ENCODE results near the gene MRPS14. TPM values are rescaled to one million over a fixed set of nuclear protein-coding genes. Genes with fewer than 3 reads are reported as not detected.

The MRPS14 gene
- total RNA-seq, 4 donors from 2014 or later = 6.4 to 50.3 (median 35.3) TPM

DNA sequence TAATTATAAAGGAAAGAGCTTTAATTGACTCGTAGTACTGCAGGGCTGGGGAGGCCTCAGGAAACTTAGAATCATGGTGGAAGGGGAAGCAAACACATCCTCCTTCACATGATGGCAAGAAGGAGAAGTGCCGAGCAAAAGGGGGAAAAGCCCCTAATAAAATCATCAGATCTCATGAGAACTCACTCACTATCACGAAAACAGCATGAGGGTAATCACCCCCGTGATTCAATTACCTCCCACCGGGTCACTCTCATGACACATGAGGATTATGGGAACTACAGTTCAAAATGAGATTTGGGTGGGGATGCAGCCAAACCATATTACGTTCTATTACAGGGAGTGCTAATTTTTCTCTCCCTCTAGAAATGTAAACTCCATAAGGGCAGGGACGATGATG is 14.2 kb upstream of the MRPS14 start:
- intact Hi-C loops (cut with DNase I; ENCODE audit: low total_unique reads) = loop anchor here (10.0 kb wide), 1 partner anchor 87 kb away; no protein-coding TSS in a partner anchor
- DNase-seq = no peak
- H3K27ac ChIP-seq = no peak overlapping the region
- no peaks in the 10 kb centered on the region for H3K36me3 ChIP-seq
- no peaks in the 10 kb centered on the region for H3K4me1 ChIP-seq
- no peak overlapping the region for H3K4me3 ChIP-seq
- TF ChIP-seq, protein P1, sequence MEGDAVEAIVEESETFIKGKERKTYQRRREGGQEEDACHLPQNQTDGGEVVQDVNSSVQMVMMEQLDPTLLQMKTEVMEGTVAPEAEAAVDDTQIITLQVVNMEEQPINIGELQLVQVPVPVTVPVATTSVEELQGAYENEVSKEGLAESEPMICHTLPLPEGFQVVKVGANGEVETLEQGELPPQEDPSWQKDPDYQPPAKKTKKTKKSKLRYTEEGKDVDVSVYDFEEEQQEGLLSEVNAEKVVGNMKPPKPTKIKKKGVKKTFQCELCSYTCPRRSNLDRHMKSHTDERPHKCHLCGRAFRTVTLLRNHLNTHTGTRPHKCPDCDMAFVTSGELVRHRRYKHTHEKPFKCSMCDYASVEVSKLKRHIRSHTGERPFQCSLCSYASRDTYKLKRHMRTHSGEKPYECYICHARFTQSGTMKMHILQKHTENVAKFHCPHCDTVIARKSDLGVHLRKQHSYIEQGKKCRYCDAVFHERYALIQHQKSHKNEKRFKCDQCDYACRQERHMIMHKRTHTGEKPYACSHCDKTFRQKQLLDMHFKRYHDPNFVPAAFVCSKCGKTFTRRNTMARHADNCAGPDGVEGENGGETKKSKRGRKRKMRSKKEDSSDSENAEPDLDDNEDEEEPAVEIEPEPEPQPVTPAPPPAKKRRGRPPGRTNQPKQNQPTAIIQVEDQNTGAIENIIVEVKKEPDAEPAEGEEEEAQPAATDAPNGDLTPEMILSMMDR (IDR thresholded peaks at IDR 0.05) = no peak
- TF ChIP-seq POLR2A (IDR thresholded peaks at IDR 0.05) = no peak
- H3K9me3 ChIP-seq = no peaks in the 10 kb centered on the region
- no peaks in the 10 kb centered on the region for H3K27me3 ChIP-seq

DNA sequence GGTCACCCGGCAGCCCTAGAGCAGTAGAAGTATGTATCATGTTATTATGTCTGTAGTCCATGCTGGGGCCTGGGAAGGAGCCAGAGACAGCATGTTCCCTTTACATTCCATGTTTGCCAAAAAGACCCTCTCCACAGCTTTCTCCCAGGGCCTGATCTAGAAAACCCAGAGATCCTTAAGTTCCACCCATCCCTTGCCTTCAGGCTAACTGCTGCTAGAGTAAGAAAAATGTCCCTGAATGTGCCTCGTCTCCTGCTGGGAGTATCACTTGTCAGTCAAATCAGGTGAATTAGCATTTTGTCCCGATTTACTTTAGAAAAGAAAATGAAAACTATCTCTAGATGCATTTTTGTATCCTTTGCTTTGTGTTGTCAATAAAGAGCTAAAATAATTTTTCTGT is 13.3 kb upstream of the MRPS14 start:
- H3K4me1 ChIP-seq = no peaks in the 10 kb centered on the region
- TF ChIP-seq POLR2A (IDR thresholded peaks at IDR 0.05) = no peak
- TF ChIP-seq, protein P1 (IDR thresholded peaks at IDR 0.05) = no peak
- no peaks in the 10 kb centered on the region for H3K36me3 ChIP-seq
- no peaks in the 10 kb centered on the region for H3K27me3 ChIP-seq
- no peak overlapping the region for H3K4me3 ChIP-seq
- intact Hi-C loops (cut with DNase I; ENCODE audit: low total_unique reads) = loop anchor here (10.0 kb wide), 1 partner anchor 88 kb away; no protein-coding TSS in a partner anchor
- no peak overlapping the region for H3K27ac ChIP-seq
- DNase-seq = no peak
- H3K9me3 ChIP-seq = no peaks in the 10 kb centered on the region

DNA sequence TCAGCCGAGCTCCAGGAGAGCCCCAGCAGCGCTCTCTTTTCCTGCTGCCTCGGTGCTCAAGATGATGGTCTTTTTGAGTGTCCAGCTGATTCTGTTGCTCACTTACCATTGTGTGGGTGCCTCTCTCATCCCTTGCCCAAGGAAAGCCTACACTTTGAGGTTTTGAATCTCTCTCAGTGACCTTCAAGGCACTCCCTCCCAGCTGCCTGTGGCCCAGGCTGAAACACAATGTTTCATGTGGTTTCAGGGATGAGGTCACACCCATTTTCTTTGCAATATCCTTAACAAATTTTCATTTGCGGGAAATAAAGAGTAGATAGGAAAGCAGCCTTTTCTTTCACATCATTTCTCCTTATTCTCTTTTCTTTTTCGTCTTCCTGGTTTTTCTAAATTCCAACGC is 12.6 kb upstream of the MRPS14 start:
- no peak for TF ChIP-seq POLR2A (IDR thresholded peaks at IDR 0.05)
- TF ChIP-seq, protein P1 (IDR thresholded peaks at IDR 0.05) = no peak
- Histone ChIP-seq H3K27ac (no peak overlapping the region), H3K4me3 (no peak overlapping the region), H3K27me3 (no peaks in the 10 kb centered on the region), H3K36me3 (no peaks in the 10 kb centered on the region), H3K9me3 (no peaks in the 10 kb centered on the region), H3K4me1 (no peaks in the 10 kb centered on the region)
- intact Hi-C loops (cut with DNase I; ENCODE audit: low total_unique reads) = loop anchor here (10.0 kb wide), 1 partner anchor 89 kb away; no protein-coding TSS in a partner anchor
- no peak for DNase-seq

DNA sequence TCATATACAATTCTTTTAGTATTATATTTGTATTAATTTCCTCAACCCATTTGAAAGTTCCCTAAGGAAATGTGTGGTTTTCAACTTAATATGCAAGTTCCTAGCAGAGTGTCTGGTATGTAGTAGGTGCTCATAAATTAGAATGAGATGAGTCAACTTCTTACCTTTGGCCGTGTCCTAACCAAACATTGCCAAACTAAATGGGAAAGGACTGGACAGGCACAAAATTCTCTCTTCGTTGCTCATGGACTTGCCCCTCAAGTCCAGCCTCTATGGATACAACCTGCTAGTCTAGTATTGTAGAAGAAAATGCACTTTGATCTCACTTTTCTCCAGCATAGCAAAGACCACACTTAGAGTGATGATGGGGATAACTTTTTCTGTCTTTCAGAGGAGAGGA is 11.6 kb upstream of the MRPS14 start:
- Histone ChIP-seq H3K4me3 (no peak overlapping the region), H3K27me3 (no peaks in the 10 kb centered on the region), H3K36me3 (no peaks in the 10 kb centered on the region), H3K4me1 (no peaks in the 10 kb centered on the region), H3K27ac (no peak overlapping the region), H3K9me3 (no peaks in the 10 kb centered on the region)
- DNase-seq = no peak
- intact Hi-C loops (cut with DNase I; ENCODE audit: low total_unique reads) = loop anchor here (10.0 kb wide), 1 partner anchor 90 kb away; no protein-coding TSS in a partner anchor
- TF ChIP-seq, protein P1 (IDR thresholded peaks at IDR 0.05) = no peak
- no peak for TF ChIP-seq POLR2A (IDR thresholded peaks at IDR 0.05)

DNA sequence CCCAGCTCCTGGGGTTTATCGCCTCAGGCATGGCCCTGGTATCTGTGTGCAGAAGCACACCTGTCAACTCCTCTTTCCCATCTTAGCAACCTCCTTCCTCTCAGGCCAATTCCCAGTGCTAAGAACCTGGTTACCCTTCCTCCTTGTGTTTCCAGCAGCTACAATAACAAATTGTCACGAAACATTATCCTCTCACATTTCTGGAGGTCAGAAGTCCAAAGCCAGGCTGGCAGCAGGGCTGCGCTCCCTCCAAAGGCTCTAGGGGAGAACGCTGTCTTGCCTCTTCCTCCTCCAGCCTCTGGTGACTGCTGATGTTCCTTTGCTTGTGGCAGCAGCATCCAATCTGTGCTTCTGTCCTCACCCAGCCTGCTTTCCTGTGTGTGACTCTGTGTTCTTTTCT is 10.7 kb upstream of the MRPS14 start:
- DNase-seq = no peak
- intact Hi-C loops (cut with DNase I; ENCODE audit: low total_unique reads) = loop anchor here (10.0 kb wide), 1 partner anchor 91 kb away; no protein-coding TSS in a partner anchor

More for the DNA sequence above, 10.7 kb upstream of the MRPS14 start:
- TF ChIP-seq, protein P1 (IDR thresholded peaks at IDR 0.05) = no peak
- no peak for TF ChIP-seq POLR2A (IDR thresholded peaks at IDR 0.05)
- Histone ChIP-seq H3K36me3 (no peaks in the 10 kb centered on the region), H3K27ac (no peak overlapping the region), H3K4me3 (no peak overlapping the region), H3K27me3 (no peaks in the 10 kb centered on the region), H3K9me3 (no peaks in the 10 kb centered on the region), H3K4me1 (no peaks in the 10 kb centered on the region)
